Skeletal muscle satellite cell (primary cell): ENCODE data around the gene FBP1.
"Not testable (repeated sequence)": the region's sequence is repeated elsewhere in the genome, so short reads cannot be mapped to it uniquely, and the experiment has no call there.

Source experiments
- H3K27me3 ChIP-seq: 2 replicates; pipeline ENCODE4 v1.7.0; 2013; ENCODE audit warnings: low read length; ENCODE audit not compliant: control insufficient read depth, insufficient read depth
- H3K36me3 ChIP-seq: 2 replicates; pipeline ENCODE4 v1.7.0; 2013; ENCODE audit warnings: mild to moderate bottlenecking, control low read depth, low read length; ENCODE audit not compliant: insufficient read depth
- H3K4me1 ChIP-seq: 2 replicates; pipeline ENCODE4 v1.7.0; 2013; ENCODE audit warnings: low read length; ENCODE audit not compliant: control insufficient read depth, insufficient read depth
- H3K4me2 ChIP-seq: 2 replicates; pipeline ENCODE4 v1.7.0; 2013; ENCODE audit warnings: mild to moderate bottlenecking, low read length
- H3K4me3 ChIP-seq: 2 replicates; pipeline ENCODE4 v1.7.0; 2013; ENCODE audit warnings: low read length
- H3K9ac ChIP-seq: 2 replicates; pipeline ENCODE4 v1.7.0; 2013; ENCODE audit warnings: mild to moderate bottlenecking, low read depth, low read length, moderate library complexity
- H3K9me3 ChIP-seq: replicated peaks from 2 replicates; pipeline ENCODE4 v1.7.0; 2013; ENCODE audit warnings: mild to moderate bottlenecking, control low read depth, low read length

FBP1 gene

DNA sequence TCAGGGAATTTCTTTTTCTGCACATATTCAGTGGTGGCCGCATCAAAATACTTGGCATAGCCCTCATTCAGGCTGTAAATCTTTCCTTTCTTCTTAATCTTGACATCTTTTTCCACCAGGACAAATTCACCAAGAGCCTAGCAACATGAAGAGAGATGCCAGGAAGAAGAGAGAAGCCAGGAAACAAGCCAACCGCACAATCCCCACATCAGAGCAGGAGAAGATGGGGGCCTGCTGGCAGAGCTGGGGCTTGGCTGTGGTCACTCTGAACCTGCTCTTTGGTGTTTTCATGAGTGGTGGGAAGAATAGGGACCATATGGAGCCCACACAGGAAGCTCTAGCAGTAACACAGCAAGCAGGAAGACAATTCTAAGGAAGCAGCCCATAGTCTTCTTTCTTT, 72.0 kb downstream of the FBP1 start:
- no peaks in the 10 kb centered on the region for H3K4me1 ChIP-seq
- H3K4me3 ChIP-seq = no peak overlapping the region
- no peaks in the 10 kb centered on the region for H3K9me3 ChIP-seq
- H3K9ac ChIP-seq = no peak overlapping the region
- H3K4me2 ChIP-seq = no peak overlapping the region
- no peaks in the 10 kb centered on the region for H3K36me3 ChIP-seq
- H3K27me3 ChIP-seq = peaks cover 27% of the 10 kb centered on the region

DNA sequence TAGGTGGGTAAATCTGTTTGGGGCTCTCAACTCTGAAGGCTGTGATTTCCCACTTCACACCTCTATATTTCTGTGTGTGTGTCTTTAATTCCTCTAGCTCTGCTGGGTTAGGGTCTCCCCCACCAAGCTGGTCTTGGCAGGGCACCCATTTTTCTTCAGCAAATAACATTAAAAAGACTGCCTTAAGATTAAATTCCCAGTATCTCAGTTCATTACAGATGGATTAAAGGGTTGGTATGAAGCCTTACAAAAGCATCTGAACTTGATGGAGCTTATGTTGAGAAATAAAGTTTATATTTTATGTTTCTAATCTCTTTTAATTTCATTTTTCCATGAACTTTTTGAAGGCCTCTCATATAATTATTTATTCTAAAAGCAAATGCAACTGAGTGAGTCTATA, 72.8 kb downstream of the FBP1 start:
- Histone ChIP-seq H3K27me3 (peaks cover 27% of the 10 kb centered on the region), H3K4me1 (no peaks in the 10 kb centered on the region), H3K4me3 (no peak overlapping the region), H3K36me3 (no peaks in the 10 kb centered on the region), H3K9ac (no peak overlapping the region), H3K4me2 (no peak overlapping the region), H3K9me3 (no peaks in the 10 kb centered on the region)

GRCh38 chr9:94564279-94564678, 75.0 kb downstream of the FBP1 start:
- not testable (repeated sequence) for H3K9me3 ChIP-seq, H3K9ac ChIP-seq, H3K4me1 ChIP-seq, H3K4me2 ChIP-seq, H3K36me3 ChIP-seq, H3K4me3 ChIP-seq
- H3K27me3 ChIP-seq = peaks cover 14% of the 10 kb centered on the region

GRCh38 chr9:94563548-94563947, 75.8 kb downstream of the FBP1 start:
- Histone ChIP-seq H3K4me3 (no peak overlapping the region), H3K36me3 (no peaks in the 10 kb centered on the region)

GRCh38 chr9:94560237-94560636, 79.1 kb downstream of the FBP1 start:
- Histone ChIP-seq H3K27me3 (no peaks in the 10 kb centered on the region), H3K9ac (no peak overlapping the region), H3K9me3 (no peaks in the 10 kb centered on the region), H3K4me1 (no peaks in the 10 kb centered on the region), H3K4me2 (no peak overlapping the region), H3K36me3 (no peaks in the 10 kb centered on the region), H3K4me3 (no peak overlapping the region)

More at GRCh38 chr9:94563548-94563947, 75.8 kb downstream of the FBP1 start:
- Histone ChIP-seq H3K4me2 (no peak overlapping the region), H3K9me3 (no peaks in the 10 kb centered on the region), H3K4me1 (no peaks in the 10 kb centered on the region), H3K9ac (no peak overlapping the region), H3K27me3 (peaks cover 8% of the 10 kb centered on the region)

DNA sequence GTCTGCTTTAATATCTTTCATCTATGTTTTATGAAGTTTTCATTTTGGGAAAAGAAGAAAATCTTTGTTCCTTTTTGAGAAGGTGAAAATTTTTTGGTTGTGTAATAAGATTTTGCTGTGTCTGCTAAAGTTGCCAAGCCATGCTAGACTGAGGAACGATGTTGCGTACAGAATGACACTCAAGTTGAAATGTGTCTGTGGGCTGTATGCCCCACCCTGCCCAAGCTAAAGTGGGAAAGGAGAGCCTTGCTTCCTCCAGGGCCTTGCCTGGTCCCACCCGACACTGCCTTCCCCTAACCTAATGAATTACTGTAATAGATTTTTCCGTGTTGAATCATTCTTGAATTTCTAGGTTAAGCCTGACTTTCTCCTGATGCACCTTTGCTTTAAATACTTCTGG, 81.9 kb downstream of the FBP1 start:
- Histone ChIP-seq H3K36me3 (no peaks in the 10 kb centered on the region), H3K4me3 (no peak overlapping the region), H3K27me3 (no peaks in the 10 kb centered on the region), H3K4me1 (no peaks in the 10 kb centered on the region), H3K9me3 (no peaks in the 10 kb centered on the region), H3K9ac (no peak overlapping the region), H3K4me2 (no peak overlapping the region)

GRCh38 chr9:94554439-94555331, 84.6 kb downstream of the FBP1 start, which contains the start of gene PCAT7:
TSS of gene PCAT7 (plus strand) at chr9:94555083.
- H3K36me3 ChIP-seq = no peaks in the 10 kb centered on the region
- peak within 1 kb of the TSS; percentile 24 for H3K4me3 ChIP-seq
- H3K9ac ChIP-seq = peak within 1 kb of the TSS; percentile 45
- no peaks in the 10 kb centered on the region for H3K4me1 ChIP-seq
- peaks cover 3% of the 10 kb centered on the region for H3K27me3 ChIP-seq
- no peaks in the 10 kb centered on the region for H3K9me3 ChIP-seq
- no peak within 1 kb of the TSS for H3K4me2 ChIP-seq

- no peak overlapping the region for H3K4me2 ChIP-seq
- H3K9me3 ChIP-seq = no peaks in the 10 kb centered on the region
- no peaks in the 10 kb centered on the region for H3K4me1 ChIP-seq
- no peaks in the 10 kb centered on the region for H3K36me3 ChIP-seq
- H3K27me3 ChIP-seq = peaks cover 3% of the 10 kb centered on the region
- H3K4me3 ChIP-seq = no peak overlapping the region
- H3K9ac ChIP-seq = no peak overlapping the region
Measured at GRCh38 chr9:94554078-94554438, 85.3 kb downstream of the FBP1 start.
